Measurements from ENCODE around the gene KRIT1. TPM values are rescaled to one million over a fixed set of nuclear protein-coding genes. Genes with fewer than 3 reads are reported as not detected.

KRIT1 gene
- total RNA-seq (10 to 100 TPM; 66.0 to 80.7 TPM), polyA plus RNA-seq (10 to 100 TPM in 1 of 2 donors, 1 to 10 TPM in 1; 7.7 to 21.4 TPM)

- Mint-ChIP-seq H3K27ac (peak within 1 kb of the TSS; percentile 98 to 100 (median 100)), H3K4me3 (peak within 1 kb of the TSS; percentile 94 to 100 (median 99)), H3K4me1 (peaks cover 26 to 49% (median 37%) of the 10 kb centered on the region in 4 donors), H3K27me3 (no peaks in the 10 kb centered on the region), H3K9me3 (no peaks in the 10 kb centered on the region), H3K36me3 (peaks cover 0 to 34% of the 10 kb centered on the region in 2 donors)
- POLR2A ChIA-PET (ENCODE audit: partially characterized antibody) = interaction anchor here (0.7 to 3.2 kb wide), 14 partner anchors 9 to 365 kb away, joined by 3 to 49 read pairs (median 4); partner anchors contain the start of genes AKAP9, CYP51A1, GATAD1 and MTERF1
- no peaks in the 10 kb centered on the region for H3K27me3 ChIP-seq (ENCODE audit: insufficient read depth, low read length)
- peaks cover 8% of the 10 kb centered on the region for H3K36me3 ChIP-seq (ENCODE audit: insufficient read depth, low read length)
- H3K9me3 ChIP-seq (ENCODE audit: control insufficient read depth in 1 of 2, low read length in 2 of 2) = no peaks in the 10 kb centered on the region
- peak; percentile 86 to 91 (median 88) for DNase-seq
- intact Hi-C loops (cut with micrococcal nuclease) = loop anchor here (1.0 to 10.0 kb wide), 6 partner anchors 111 to 987 kb away; partner anchors contain the start of genes AKAP9, CDK6, CYP51A1 and GATAD1
- H3K27ac ChIP-seq (ENCODE audit: low read depth, low read length) = peak within 1 kb of the TSS; percentile 97
- CTCF ChIA-PET (ENCODE audit: partially characterized antibody) = interaction anchor here (0.7 to 2.1 kb wide), 7 partner anchors 11 to 283 kb away, joined by 3 to 15 read pairs (median 3); partner anchors contain the start of genes GATAD1, LRRD1, PEX1 and RBM48
- peak within 1 kb of the TSS; percentile 91 to 98 for H3K4me3 ChIP-seq (ENCODE audit: low read length in 2 of 2)
- peaks cover 43% of the 10 kb centered on the region for H3K4me1 ChIP-seq (ENCODE audit: insufficient read depth, low read length)
Measured at GRCh38 chr7:92245487-92246359, at the start of gene KRIT1, which contains the start of gene ANKIB1. KRIT1 (minus strand) TSS chr7:92245914; CDS start chr7:92242135, 3,779 bp downstream. ANKIB1 (plus strand) TSS chr7:92245974; CDS start chr7:92294979, 49,005 bp downstream.

GRCh38 chr7:92295391-92295790 is 49.7 kb upstream of the KRIT1 start:
- intact Hi-C loops (cut with micrococcal nuclease) = no loop called here
- no peaks in the 10 kb centered on the region for H3K27me3 ChIP-seq (ENCODE audit: insufficient read depth, low read length)
- no peaks in the 10 kb centered on the region for H3K4me1 ChIP-seq (ENCODE audit: insufficient read depth, low read length)
- H3K9me3 ChIP-seq (ENCODE audit: control insufficient read depth in 1 of 2, low read length in 2 of 2) = no peaks in the 10 kb centered on the region
- Mint-ChIP-seq H3K4me1 (peaks cover 13 to 22% (median 14%) of the 10 kb centered on the region in 4 donors), H3K36me3 (peaks cover 17 to 25% of the 10 kb centered on the region in 2 donors), H3K27ac (no peak overlapping the region), H3K27me3 (no peaks in the 10 kb centered on the region), H3K4me3 (no peak overlapping the region), H3K9me3 (no peaks in the 10 kb centered on the region)
- H3K4me3 ChIP-seq (ENCODE audit: low read length in 2 of 2) = no peak overlapping the region
- H3K36me3 ChIP-seq (ENCODE audit: insufficient read depth, low read length) = peaks cover 5% of the 10 kb centered on the region
- no peak overlapping the region for H3K27ac ChIP-seq (ENCODE audit: low read depth, low read length)
- ChIA-PET POLR2A (ENCODE audit: partially characterized antibody) (no interaction called here), CTCF (ENCODE audit: partially characterized antibody) (interaction anchor here (1.2 to 1.5 kb wide), 3 partner anchors 9 to 22 kb away, joined by 3 read pairs; no protein-coding TSS in a partner anchor)
- no peak for DNase-seq

GRCh38 chr7:92293896-92294590 is 48.3 kb upstream of the KRIT1 start:
- peak overlapping the region in 2 of 7 donors; percentile 30 to 58 for H3K27ac Mint-ChIP-seq
- H3K27ac ChIP-seq (ENCODE audit: low read depth, low read length) = no peak overlapping the region
- H3K4me1 ChIP-seq (ENCODE audit: insufficient read depth, low read length) = no peaks in the 10 kb centered on the region
- no peaks in the 10 kb centered on the region for H3K9me3 ChIP-seq (ENCODE audit: control insufficient read depth in 1 of 2, low read length in 2 of 2)
- intact Hi-C loops (cut with micrococcal nuclease) = no loop called here
- no peaks in the 10 kb centered on the region for H3K27me3 Mint-ChIP-seq
- no peaks in the 10 kb centered on the region for H3K27me3 ChIP-seq (ENCODE audit: insufficient read depth, low read length)
- H3K36me3 Mint-ChIP-seq = peaks cover 14 to 22% of the 10 kb centered on the region in 2 donors
- no peaks in the 10 kb centered on the region for H3K9me3 Mint-ChIP-seq
- peaks cover 18 to 35% (median 22%) of the 10 kb centered on the region in 4 donors for H3K4me1 Mint-ChIP-seq
- no peak overlapping the region for H3K4me3 Mint-ChIP-seq
- no peak overlapping the region for H3K4me3 ChIP-seq (ENCODE audit: low read length in 2 of 2)
- no peak for DNase-seq
- CTCF ChIA-PET (ENCODE audit: partially characterized antibody) = interaction anchor here (1.5 kb wide), 1 partner anchor 8 kb away, joined by 3 read pairs; no protein-coding TSS in a partner anchor
- H3K36me3 ChIP-seq (ENCODE audit: insufficient read depth, low read length) = peaks cover 5% of the 10 kb centered on the region
- POLR2A ChIA-PET (ENCODE audit: partially characterized antibody) = no interaction called here

- Mint-ChIP-seq H3K4me3 (no peak overlapping the region), H3K27ac (peak overlapping the region in 2 of 7 donors; percentile 49 to 58), H3K27me3 (no peaks in the 10 kb centered on the region), H3K36me3 (peaks cover 10 to 18% of the 10 kb centered on the region in 2 donors), H3K4me1 (peaks cover 19 to 37% (median 28%) of the 10 kb centered on the region in 4 donors), H3K9me3 (no peaks in the 10 kb centered on the region)
- DNase-seq = no peak
- no peaks in the 10 kb centered on the region for H3K9me3 ChIP-seq (ENCODE audit: control insufficient read depth in 1 of 2, low read length in 2 of 2)
- H3K4me1 ChIP-seq (ENCODE audit: insufficient read depth, low read length) = no peaks in the 10 kb centered on the region
- ChIA-PET POLR2A (ENCODE audit: partially characterized antibody) (no interaction called here), CTCF (ENCODE audit: partially characterized antibody) (no interaction called here)
- no peak overlapping the region for H3K27ac ChIP-seq (ENCODE audit: low read depth, low read length)
- no peaks in the 10 kb centered on the region for H3K27me3 ChIP-seq (ENCODE audit: insufficient read depth, low read length)
- intact Hi-C loops (cut with micrococcal nuclease) = no loop called here
- peaks cover 5% of the 10 kb centered on the region for H3K36me3 ChIP-seq (ENCODE audit: insufficient read depth, low read length)
- H3K4me3 ChIP-seq (ENCODE audit: low read length in 2 of 2) = no peak overlapping the region
Measured at GRCh38 chr7:92292981-92293380, 47.3 kb upstream of the KRIT1 start.

GRCh38 chr7:92289321-92289720 is 43.6 kb upstream of the KRIT1 start:
- Histone ChIP-seq H3K36me3 (ENCODE audit: insufficient read depth, low read length) (no peaks in the 10 kb centered on the region), H3K27me3 (ENCODE audit: insufficient read depth, low read length) (no peaks in the 10 kb centered on the region), H3K4me1 (ENCODE audit: insufficient read depth, low read length) (no peaks in the 10 kb centered on the region), H3K27ac (ENCODE audit: low read depth, low read length) (no peak overlapping the region), H3K9me3 (ENCODE audit: control insufficient read depth in 1 of 2, low read length in 2 of 2) (no peaks in the 10 kb centered on the region), H3K4me3 (ENCODE audit: low read length in 2 of 2) (no peak overlapping the region)
- Mint-ChIP-seq H3K27ac (no peak overlapping the region), H3K9me3 (no peaks in the 10 kb centered on the region), H3K4me1 (peaks cover 26 to 55% (median 40%) of the 10 kb centered on the region in 4 donors), H3K27me3 (no peaks in the 10 kb centered on the region), H3K36me3 (peaks cover 0 to 3% of the 10 kb centered on the region in 2 donors), H3K4me3 (no peak overlapping the region)
- CTCF ChIA-PET (ENCODE audit: partially characterized antibody) = no interaction called here
- POLR2A ChIA-PET (ENCODE audit: partially characterized antibody) = no interaction called here
- no peak for DNase-seq
- intact Hi-C loops (cut with micrococcal nuclease) = no loop called here

GRCh38 chr7:92282930-92283329 is 37.2 kb upstream of the KRIT1 start:
- no peak overlapping the region for H3K27ac ChIP-seq (ENCODE audit: low read depth, low read length)
- H3K4me3 ChIP-seq (ENCODE audit: low read length in 2 of 2) = no peak overlapping the region
- intact Hi-C loops (cut with micrococcal nuclease) = no loop called here
- no peaks in the 10 kb centered on the region for H3K36me3 ChIP-seq (ENCODE audit: insufficient read depth, low read length)
- no peak overlapping the region for H3K4me3 Mint-ChIP-seq
- H3K9me3 Mint-ChIP-seq = peaks cover 0 to 10% (median 5%) of the 10 kb centered on the region in 8 donors
- H3K27me3 Mint-ChIP-seq = no peaks in the 10 kb centered on the region
- no peaks in the 10 kb centered on the region for H3K9me3 ChIP-seq (ENCODE audit: control insufficient read depth in 1 of 2, low read length in 2 of 2)
- ChIA-PET POLR2A (ENCODE audit: partially characterized antibody) (no interaction called here), CTCF (ENCODE audit: partially characterized antibody) (interaction anchor here (1.1 kb wide), 1 partner anchor 25 kb away, joined by 3 read pairs; no protein-coding TSS in a partner anchor)
- H3K27me3 ChIP-seq (ENCODE audit: insufficient read depth, low read length) = no peaks in the 10 kb centered on the region
- H3K36me3 Mint-ChIP-seq = peaks cover 10 to 17% of the 10 kb centered on the region in 2 donors
- H3K4me1 Mint-ChIP-seq = peaks cover 3 to 23% (median 11%) of the 10 kb centered on the region in 4 donors
- no peak overlapping the region for H3K27ac Mint-ChIP-seq
- no peak for DNase-seq
- no peaks in the 10 kb centered on the region for H3K4me1 ChIP-seq (ENCODE audit: insufficient read depth, low read length)

All from CD4-positive, alpha-beta memory T cell (primary cell).